GM23338 (cell line): ENCODE measurements around the gene FAM13B.

ENCODE experiments used
- CTCF ChIP-seq, 2 experiments: fragments of 200-600 bp in 1 of 2; sonication (generic) in 1 of 2; conservative IDR thresholded peaks; 2 replicates each; pipeline versions ENCODE4 v1.5.1 to v1.6.1; 2016 to 2017; ENCODE audit warnings: antibody characterized with exemption in 2 of 2, low read depth in 2 of 2, mild to moderate bottlenecking in 2 of 2, moderate library complexity in 1 of 2
- EZH2 ChIP-seq: fragments of 200-600 bp; sonication (generic); IDR thresholded peaks from one replicate; pipeline ENCODE4 v1.8.0; 2017; ENCODE audit warnings: antibody characterized with exemption, mild to moderate bottlenecking, low read depth; ENCODE audit not compliant: unreplicated experiment
- EZH2phosphoT487 ChIP-seq: fragments of 200-600 bp; sonication (generic); IDR thresholded peaks from one replicate; pipeline ENCODE4 v1.8.1; 2018; ENCODE audit warnings: antibody characterized with exemption; ENCODE audit not compliant: unreplicated experiment
- REST ChIP-seq: IDR thresholded peaks from one replicate; pipeline ENCODE4 v1.6.1; 2018; ENCODE audit warnings: antibody characterized with exemption; ENCODE audit not compliant: unreplicated experiment

- no peak for TF ChIP-seq CTCF (conservative IDR thresholded peaks at IDR 0.05; ENCODE audit: low read depth in 2 of 2)
- no peak for TF ChIP-seq EZH2phosphoT487
- no peak for TF ChIP-seq EZH2
- no peak for TF ChIP-seq REST
These were observed 38.3 kb downstream of the FAM13B start for GRCh38 chr5:137994556-137994955.
